SKM-1 (cell line): ENCODE measurements around the gene MDM2.
"Not testable (repeated sequence)": the region's sequence is repeated elsewhere in the genome, so short reads cannot be mapped to it uniquely, and the experiment has no call there.

Experiments
- DNase-seq: peaks from one replicate; lab custom pipeline; 2025; ENCODE audit not compliant: unreplicated experiment; lab: John Stamatoyannopoulos, UW

MDM2 gene

DNA sequence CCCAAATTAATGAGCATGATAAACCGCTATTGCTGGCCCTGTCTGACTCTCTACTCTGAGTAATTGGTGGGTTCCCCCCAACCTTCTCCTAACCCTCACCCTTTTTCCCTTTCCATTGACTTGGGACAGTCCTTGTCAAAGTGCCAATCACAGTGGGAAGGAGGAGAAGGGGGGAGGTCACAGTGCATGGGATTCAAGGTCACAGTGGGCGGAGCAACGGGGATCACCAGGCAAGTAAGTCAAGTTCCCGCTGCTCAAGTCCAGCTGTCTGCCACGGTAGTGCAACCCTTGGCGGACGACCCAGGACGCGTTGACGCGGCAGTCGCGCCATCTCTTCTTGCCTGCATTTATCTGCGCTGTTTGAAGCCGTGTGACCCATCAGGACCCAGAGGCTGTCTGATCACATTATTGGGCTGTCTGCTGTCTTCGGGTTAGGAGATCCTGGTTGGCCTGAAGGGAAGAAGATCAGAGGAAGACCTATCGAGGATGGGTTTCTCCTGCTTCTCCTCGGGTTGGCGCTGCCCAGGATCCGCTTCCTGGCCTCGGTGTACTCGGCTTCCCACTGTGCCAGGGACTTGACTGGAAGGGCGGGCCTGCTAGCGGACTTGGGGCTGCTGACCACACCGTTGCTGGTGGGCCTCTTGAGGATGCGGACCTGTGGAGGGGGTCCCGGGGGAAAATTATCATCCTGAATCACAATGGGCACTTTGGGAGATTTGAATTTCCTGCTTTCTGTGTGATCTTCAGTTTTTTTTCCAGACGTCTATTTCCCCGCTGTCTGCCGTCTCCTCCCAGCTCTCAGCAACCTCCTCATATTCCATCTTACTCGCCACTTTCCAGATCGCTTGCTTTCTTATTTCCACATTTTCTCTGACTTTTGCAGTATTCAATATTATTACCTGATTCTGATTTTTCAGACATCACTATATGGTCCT lies 3.1 kb upstream of the MDM2 start:
- DNase-seq, result no peak

DNA sequence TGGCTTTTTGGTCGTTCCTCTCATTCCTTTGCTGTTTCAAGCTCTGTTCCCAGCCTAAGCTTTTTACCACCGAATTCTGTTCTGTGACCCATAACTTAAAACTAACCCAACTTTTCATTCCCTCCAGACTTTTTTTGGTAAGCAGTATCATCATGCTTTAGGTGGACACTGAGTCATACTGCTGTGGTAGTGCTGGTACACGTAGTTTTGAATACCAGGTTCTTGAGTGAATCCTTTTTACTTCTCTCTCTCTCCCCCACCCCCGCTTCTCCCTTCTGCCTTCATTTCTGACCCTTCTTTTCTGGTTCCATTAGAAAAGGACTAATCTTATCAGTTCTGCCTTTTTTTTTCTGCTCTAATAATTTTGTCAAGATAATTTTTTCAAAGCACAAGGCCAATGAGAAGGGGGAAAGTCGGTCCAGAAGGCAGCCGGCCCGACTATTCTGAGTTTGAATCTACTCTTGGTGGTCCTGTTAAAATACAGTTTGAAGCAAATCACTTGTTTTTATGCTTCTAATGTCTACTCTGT lies 2.3 kb upstream of the MDM2 start:
- no peak for DNase-seq

DNA sequence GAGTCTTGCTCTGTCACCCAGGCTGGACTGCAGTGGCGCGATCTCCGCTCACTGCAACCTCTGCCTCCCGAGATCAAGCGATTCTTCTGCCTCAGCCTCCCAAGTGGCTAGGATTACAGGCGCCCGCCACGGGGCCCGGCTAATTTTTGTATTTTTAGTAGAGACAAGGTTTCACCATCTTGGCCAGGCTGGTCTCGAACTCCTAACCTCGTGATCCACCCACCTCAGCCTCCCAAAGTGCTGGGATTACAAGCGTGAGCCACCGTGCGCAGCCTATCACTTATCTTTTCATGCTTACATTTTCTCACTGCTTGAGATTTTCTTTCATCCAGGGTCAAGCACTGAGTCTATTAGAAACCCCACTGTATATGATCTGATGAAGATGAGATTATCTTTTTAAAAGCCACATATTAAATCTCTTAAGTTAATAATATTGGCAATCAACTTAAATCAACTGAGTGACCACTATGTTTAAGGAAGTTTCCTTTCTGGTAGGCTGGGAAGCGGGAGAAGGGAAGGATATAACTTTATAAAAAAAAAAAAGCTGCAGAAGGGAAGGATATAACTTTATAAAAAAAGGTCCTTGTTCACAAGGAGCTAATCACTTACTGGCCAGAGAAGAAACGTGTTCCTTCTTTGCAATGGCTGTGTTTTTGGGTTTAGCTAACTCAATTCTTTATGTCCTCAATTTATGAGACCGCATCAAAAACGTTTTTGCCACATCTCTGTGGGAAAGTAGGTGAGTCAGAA lies 1.3 kb upstream of the MDM2 start:
- DNase-seq, result no peak

DNA sequence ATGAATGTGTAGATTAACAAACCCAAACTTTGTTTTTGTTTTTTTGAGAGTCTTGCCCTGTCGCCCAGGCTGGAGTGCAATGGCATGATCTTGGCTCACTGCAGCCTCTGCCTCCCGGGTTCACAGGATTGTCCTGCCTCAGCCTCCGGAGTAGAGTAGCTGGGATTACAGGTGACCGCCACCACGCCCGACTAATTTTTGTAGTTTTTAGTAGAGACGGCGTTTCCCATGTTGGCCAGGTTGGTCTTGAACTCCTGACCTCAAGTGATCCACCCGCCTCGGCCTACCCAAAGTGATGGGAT lies 752 bp upstream of the MDM2 start:
- not testable (repeated sequence) for DNase-seq

DNA sequence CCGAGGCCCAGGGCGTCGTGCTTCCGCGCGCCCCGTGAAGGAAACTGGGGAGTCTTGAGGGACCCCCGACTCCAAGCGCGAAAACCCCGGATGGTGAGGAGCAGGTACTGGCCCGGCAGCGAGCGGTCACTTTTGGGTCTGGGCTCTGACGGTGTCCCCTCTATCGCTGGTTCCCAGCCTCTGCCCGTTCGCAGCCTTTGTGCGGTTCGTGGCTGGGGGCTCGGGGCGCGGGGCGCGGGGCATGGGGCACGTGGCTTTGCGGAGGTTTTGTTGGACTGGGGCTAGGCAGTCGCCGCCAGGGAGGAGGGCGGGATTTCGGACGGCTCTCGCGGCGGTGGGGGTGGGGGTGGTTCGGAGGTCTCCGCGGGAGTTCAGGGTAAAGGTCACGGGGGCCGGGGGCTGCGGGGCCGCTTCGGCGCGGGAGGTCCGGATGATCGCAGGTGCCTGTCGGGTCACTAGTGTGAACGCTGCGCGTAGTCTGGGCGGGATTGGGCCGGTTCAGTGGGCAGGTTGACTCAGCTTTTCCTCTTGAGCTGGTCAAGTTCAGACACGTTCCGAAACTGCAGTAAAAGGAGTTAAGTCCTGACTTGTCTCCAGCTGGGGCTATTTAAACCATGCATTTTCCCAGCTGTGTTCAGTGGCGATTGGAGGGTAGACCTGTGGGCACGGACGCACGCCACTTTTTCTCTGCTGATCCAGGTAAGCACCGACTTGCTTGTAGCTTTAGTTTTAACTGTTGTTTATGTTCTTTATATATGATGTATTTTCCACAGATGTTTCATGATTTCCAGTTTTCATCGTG lies 612 bp downstream of the MDM2 start:
- peak; percentile 28 for DNase-seq

DNA sequence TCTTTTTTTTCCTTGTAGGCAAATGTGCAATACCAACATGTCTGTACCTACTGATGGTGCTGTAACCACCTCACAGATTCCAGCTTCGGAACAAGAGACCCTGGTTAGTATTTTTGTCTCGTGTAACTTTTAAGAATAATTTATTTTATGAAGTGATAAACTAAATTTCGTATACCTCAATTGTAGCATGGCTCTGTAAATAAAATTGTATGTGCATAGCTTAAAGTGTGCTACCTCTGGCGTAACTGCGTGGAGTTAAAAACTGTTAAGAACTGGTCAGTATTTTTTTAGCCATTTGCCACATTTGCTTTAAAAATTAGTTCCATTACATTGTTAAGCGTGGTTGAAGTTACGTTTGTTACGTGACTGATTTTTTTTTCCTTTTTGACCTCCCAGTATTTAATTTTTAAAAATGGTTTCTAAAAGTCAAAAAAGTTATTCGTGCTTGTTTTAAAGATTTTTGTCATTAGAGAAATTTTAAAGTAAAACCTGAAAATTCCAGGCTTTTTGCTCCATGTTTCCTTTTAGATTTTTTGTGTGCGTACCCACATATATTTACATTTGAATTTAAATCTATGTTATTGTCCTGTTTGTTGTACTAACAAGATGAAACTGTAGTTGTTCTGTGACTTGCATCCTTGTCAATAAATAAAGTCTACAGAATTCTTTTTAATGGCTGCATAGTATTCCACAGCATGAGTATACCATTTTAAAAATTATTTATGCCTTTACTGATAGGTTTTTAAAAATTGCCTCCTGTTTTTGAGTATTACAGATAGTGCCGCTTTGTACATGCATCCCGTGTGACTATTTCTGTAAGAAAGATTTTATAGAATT lies 1.4 kb downstream of the MDM2 start:
- no peak for DNase-seq

DNA sequence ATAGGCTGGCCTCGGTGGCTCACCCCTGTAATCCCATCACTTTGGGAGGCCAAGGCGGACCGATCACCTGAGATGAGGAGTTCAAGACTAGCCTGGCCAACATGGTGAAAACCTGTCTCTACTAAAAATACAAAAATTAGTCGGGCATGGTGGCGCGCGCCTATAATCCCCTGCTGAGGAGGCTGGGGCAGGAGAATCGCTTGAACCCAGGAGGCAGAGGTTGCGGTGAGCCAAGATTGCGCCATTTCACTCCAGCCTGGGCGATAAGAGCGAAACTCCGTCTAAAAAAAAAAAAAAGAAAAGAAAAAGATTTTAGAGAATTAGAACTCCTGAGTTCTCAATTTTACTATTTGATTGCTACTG lies 2.0 kb downstream of the MDM2 start:
- not testable (repeated sequence) for DNase-seq

DNA sequence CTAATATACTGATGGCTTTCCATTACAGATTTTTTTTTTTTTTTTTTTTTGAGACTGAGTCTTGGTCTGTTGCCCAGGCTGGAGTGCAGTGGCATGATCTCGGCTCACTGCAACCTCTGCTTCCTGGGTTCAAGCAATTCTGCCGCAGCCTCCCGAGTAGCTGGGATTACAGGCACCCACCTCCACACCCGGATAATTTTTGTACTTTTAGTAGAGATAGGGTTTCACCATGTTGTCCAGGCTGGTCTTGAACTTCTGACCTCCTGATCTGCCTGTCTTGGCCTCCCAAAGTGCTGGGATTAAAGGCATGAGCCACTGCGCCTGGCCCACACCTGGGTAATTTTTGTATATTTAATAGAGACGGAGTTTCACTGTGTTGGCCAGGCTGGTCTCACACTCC lies 3.6 kb downstream of the MDM2 start:
- DNase-seq, result not testable (repeated sequence)

DNA sequence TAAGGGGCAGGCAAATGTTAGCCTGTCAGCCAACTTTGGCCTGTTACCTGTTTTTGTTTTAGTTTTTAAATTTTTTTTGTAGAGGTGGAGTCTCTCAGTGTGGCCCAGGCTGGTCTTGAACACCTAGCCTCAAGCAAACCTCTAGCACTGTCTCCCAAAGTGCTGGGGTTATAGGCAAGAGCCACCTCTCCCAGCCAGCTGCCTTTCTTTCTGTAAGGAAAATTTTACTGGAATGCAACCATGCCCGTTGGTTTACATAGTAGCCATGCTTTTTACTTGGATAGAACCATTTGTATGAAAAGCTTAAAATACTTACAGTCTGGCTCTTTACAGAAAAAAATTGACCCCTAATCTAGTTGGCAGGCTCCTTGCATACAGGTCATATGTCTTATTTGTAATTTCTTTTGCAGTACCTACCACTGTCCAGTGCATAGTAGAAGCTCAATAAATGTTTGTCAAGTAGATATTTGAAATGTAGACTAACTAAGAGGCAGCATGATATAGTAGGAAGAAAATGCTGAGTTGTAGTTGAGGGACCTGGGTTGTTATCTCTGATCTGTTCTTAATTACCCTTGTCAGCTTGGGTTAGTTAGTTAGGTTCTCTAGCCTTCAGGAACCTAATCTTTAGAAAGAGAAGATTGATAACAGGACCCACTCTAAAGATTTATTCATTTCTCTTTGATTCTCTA lies 4.7 kb downstream of the MDM2 start:
- DNase-seq, result no peak

DNA sequence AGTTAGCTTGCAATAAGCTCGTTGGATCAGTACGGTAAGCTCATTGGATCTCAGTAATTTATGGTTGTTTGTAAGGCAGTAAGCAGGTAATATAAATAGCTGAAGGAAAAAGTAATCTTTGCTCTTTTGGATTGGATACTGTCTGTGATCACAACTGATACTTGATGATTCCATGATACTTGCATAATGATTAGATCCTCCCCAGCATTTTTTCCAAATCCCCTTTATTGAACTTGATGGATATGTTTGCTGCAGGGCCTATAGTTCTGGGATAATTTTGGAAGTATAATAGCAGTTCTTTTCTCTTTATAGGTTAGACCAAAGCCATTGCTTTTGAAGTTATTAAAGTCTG lies 5.2 kb downstream of the MDM2 start:
- DNase-seq, result no peak

DNA sequence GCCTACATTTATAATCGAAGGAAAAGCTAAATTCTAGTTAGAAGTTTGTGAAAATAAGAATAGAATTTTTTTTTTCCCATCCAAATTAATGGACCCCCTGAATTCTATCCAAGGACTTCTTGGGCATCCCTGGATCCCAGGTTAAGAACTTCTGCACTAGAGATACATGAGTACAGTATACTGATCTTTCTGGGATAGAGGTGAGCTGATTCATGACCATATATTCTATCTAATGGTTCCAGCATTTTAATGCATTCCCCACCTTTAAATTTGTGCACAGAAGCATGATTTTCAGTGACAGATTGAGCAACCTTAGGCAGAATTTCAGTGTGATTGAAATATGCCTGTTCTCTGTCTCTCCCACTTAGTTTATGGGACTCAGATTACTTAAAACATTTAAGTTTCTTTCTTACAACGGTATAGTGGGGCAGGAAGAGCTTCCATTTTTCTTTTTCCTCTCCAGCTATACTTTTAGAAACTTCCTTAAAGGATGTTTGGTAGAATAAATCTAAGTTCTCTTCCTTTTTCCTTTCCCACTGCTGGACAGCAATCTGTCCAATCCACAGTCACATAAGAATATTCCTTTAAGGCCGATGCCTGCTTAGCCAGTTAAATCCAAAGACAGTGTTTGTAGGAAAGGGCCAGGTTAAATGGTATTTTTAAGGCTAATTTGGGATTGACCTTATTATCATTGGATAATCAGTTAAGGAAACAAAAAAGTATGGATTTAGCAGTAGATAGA lies 6.7 kb downstream of the MDM2 start:
- no peak for DNase-seq

DNA sequence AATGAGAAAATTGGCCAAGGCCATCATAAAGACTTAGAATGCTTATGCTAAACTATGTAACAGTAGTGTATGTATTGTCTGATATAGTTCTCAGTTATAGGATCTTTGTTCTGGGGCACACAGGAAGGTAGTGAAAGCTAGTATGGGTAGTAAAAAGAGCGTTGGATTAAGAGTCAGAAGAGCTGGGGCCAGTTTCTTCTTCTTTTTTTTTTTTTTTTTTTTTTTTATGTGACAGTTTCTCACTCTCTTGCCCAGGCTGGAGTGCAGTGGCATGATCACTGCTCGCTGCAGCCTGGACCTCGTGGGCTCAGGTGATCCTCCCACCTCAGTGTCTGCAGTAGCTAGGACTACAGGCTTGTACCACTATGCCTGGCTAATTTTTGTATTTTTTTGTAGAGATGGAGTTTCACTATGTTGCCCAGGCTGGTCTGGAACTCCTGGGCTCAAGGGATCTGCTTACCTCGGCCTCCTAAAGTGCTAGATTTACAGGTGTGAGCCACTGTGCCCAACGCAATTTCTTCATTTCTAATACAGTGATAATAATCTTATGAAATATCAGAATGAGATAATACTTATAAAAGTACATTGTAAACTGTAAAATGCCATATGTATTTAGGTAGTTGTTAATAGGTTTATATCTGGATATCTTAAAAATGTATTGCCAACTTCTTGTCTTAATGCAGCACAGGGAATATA lies 7.4 kb downstream of the MDM2 start:
- DNase-seq, result no peak

DNA sequence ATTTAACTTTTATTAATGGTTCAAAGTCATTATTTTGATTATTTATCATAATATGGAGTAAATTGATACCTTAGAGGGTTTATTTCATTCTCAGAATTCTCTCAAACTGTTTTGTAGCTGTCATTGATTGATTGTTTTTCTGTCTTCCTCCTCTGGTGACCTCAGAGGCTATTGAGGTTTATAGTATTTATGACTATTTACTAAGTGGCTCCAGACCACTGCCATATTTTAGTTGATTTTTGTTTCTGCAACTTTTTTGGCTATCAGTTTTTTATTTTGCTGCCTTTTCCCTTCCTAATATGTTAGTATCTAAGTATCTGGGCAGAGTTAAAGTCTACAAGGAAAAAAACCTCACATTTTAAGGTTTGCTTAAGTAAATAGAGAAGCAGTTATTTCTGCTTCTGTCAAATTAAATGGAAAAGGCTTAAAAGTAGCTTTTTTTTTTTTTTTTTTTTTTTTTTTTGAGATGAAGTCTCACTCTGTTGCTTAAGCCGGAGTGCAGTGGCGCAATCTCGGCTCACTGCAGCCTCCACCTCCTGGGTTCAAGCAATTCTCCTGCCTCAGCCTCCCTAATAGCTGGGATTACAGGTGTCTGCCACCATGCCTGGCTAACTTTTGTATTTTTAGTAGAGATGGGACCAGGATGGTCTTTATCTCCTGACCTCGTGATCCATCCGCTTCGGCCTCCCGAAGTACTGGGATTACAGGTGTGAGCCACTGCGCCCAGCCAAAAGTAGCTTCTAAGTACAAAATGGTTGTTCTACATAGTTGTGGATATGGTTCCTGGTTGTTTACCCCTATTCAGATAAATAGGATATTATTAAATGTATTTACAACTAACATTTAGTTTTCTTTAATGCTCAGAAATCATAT lies 8.2 kb downstream of the MDM2 start:
- DNase-seq, result no peak

DNA sequence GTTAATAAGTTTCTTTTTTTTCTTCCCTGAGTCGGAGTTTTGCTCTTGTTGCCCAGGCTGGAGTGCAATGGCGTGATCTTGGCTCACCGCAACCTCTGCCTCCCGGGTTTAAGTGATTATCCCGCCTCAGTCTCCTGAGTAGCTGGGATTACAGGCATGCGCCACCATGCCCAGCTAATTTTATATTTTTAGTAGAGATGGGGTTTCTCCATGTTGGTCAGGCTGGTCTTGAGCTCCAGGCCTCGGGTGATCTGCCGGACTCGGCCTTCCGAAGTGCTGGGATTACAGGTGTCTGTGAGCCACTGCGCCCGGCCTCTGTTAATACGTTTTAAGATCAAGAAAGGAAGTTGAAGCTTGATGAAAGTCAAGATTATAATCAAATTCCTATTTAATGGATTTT lies 11.5 kb downstream of the MDM2 start:
- not testable (repeated sequence) for DNase-seq

DNA sequence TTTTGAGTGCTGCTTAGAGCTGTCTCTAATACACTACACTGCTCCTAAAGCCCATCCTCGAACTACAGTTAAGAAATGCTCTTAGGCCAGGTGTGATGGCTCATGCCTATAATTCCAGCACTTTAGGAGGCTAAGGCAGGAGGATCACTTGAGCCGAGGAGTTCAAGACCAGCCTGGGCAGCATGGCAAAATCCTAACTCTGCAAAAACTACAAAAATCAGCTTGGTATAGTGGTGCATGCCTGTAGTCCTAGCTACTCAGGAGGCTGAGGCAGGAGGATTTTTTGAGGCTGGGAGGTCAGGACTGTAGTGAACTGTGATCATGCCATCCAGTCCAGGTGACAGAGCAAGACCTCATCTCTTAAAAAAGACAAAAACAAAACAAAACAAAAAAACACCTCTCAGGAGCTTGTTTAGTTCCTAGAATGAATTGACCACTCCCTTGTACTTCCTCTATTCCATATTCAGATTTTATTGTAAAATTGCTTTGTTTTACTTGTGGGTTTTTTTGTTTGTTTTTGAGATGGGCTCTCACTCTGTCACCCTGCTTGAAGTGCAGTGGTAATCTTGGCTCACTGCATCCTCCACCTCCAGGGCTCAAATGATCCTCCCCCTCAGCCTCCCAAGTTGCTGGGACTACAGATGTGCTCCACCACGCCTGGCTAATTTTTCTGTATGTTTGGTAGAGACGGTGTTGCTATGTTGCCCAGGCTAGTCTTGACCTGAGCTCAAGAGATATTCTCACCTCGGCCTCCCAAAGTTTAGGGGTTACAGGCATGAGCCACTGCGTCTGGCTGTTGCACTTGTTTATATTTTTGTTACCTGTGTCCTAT lies 13.6 kb downstream of the MDM2 start:
- DNase-seq, result no peak

DNA sequence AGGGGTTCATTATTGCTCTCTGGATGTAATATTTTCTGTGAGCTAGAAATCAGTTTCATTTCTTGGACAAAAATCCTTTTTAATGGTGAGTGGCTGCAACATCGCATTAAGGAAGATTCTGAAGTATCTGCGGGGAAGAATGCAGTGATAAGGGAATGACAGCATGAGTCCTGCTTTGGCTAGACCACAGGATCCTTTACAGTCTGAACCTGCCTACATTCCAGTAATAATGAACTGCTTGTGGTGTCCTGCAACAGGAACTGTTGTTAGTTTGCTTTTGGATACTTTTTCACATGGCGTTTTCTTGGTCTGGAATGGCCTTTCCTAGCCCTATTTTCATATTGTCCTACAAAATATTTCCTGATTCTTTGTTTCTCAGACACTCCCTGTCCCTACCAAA lies 15.7 kb downstream of the MDM2 start:
- no peak for DNase-seq

DNA sequence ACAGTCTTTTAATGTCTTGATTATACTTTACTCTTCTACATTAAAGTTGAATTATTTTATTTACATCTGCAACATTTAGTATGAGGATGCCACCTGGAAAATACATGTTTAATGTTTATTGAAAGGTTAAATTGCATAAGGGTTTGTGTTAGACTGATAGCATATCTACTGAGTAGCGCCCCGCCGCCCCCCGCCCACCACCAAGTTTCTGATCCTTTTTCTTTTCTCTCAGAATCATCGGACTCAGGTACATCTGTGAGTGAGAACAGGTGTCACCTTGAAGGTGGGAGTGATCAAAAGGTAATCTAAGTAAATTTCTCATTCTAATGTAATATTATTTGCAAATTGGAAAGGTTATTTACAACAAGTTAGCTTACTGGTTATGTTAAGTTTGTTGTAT lies 16.2 kb downstream of the MDM2 start:
- DNase-seq, result no peak
